CD4-positive, alpha-beta T cell treated with Interleukin-17A for 4 hours (primary cell): ENCODE results near the gene SRCAP.

Source experiments
- DNase-seq: peaks from one replicate; pipeline ENCODE4 v3.0.0-alpha.2; 2020; ENCODE audit warnings: mixed read lengths

SRCAP gene

GRCh38 chr16:30698816-30699614, at the start of gene SRCAP:
TSS of gene SRCAP (plus strand) at chr16:30699171. CDS start at chr16:30700825, 1,654 bp downstream.
- peak; percentile 90 for DNase-seq

GRCh38 chr16:30649725-30650368, 49.1 kb upstream of the SRCAP start:
- DNase-seq, result no peak

- DNase-seq, result peak; percentile 98
Measured at GRCh38 chr16:30650369-30651123, 48.4 kb upstream of the SRCAP start, which contains the start of gene PRR14. TSS of gene PRR14 (plus strand) at chr16:30650960. CDS start at chr16:30651646, 686 bp downstream.

DNA sequence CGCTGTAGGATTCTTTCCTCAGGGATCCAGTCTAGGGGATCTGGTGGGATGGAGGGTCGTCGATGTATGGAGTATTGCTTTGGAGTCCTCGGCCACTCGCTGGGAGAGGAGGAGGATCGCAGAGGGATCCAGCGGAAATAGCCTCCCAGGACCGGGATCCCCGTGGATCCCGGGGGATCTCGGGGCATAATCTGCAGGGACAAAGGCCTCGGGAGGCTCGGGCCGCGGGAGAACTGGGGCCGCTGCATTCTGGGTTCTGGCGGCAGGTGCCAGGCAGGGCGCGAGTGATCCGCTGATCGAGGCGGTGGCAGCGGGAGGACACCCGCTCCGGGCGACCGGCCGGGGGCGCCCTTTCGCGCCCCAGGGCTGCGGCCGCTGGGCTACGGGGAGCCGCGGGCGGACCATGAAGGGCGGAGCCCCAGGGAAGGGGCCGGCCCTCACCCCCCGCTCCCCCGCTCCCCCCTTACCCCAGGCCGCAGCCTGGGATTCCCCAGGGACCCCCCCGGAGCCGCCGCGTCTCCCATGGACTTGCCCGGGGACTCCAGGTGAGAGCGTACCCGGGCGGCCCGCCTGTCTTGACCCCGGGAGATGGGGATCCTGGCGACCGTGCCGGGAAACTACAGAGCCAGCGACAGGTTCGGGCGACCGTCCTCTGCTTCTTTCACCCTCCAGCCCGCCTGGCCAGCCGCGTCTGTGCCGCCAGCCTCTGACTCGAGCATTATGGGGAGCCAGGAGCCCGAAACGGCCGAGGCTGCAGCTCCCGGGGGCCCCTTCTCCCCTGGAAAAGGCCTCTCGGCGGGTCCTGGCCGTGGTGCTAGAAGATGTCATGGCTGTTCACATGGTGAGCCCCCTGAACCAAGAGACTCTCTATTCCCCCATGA, 47.6 kb upstream of the SRCAP start:
- peak; percentile 78 for DNase-seq

GRCh38 chr16:30652005-30652296, 47.0 kb upstream of the SRCAP start:
- no peak for DNase-seq

GRCh38 chr16:30652718-30653117, 46.3 kb upstream of the SRCAP start:
- no peak for DNase-seq

- DNase-seq, result no peak
Measured at GRCh38 chr16:30654856-30655255, 44.1 kb upstream of the SRCAP start.

GRCh38 chr16:30655815-30656347, 43.1 kb upstream of the SRCAP start:
- DNase-seq, result no peak

- DNase-seq, result no peak
Measured at GRCh38 chr16:30656388-30656787, 42.6 kb upstream of the SRCAP start.

DNA sequence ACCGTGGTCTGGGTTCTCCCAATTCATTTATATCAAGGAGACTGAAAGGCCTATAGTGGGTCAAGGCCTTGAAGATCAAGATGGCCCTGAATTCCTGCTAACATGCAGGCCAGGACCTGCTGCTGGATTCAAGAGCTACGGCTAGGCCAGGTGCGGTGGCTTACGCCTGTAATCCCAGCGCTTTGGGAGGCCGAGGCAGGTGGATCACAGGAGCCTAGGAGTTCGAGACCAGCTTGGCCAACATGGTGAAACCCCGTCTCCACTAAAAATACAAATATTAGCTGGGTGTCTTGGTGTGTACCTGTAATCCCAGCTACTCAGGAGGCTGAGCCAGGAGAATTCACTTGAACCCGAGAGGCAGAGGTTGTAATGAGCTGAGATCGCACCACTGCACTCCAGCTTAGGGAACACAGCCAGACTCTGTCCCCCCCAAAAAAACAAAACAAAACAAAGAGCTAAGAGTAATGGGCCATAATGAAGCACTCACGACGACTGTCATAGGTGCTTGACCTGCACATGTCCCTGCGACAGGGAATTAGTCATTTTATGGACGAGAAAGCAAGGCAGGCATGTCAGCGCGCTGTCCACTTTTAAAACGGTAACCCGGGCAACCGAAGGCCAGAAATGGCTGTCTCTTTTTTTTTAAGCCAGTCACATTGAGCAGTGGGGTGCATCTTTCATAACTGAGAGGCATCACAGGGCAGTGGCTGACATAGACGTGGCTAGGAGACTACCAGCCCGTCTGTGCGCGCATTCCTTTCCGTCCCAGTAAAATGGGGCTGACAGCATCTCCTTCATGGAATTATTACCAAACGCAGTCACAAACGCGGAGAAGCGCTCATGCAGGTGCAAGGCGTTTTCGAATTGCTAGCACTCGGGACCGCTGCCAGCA, 41.8 kb upstream of the SRCAP start:
- no peak for DNase-seq

DNA sequence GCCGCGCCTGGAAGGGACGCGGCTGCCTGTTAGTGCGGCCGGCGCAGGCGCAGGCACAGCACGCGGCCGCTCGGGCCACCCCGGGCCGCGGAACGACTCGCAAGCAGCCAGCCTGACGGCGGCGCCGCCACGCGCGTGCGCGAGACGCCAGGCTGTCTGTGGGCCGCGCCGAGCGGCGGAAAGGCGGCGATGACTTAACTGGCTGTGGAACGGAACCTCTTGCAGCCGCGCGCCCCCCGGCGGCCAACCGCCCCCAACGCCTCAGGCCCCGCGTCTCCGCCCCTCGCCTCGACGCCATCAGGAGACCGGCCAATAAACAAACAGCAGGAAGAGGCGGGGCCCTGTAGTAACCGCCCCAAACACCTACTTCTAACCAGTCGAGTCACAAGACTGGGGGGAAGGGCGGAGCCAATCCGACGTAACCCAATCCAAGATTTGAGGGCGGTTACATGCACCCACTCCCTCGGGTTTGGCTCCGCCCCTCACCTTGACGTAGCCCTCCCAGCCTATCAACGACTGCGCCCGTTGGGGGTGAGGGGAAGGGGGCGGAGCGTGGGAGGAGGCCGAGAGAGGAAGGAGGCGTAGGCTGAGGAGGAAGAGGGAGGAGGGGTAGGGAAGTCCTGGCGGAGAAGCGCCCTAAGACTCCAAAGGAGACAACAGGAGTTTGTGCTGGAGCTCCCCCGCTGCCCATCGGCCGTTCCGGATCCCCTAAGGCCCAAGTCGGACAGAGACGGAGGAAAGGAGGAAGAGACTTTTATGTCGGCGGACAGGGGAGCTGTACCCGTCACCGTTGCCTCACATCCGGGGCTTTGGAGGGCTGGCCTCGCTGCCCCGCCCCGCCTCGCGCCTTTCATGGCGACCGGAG, 40.9 kb upstream of the SRCAP start, which contains the start of gene FBRS:
Gene FBRS (plus strand): TSS at position 566 of the 865 bp plus-strand sequence. CDS start 1,088 bp downstream, outside the sequence.
- DNase-seq, result peak; percentile 100

- no peak for DNase-seq
Measured at GRCh38 chr16:30658731-30659506, 40.1 kb upstream of the SRCAP start.

- peak; percentile 58 for DNase-seq
Measured at GRCh38 chr16:30659507-30660423, 39.2 kb upstream of the SRCAP start.

- DNase-seq, result peak; percentile 81
Measured at GRCh38 chr16:30660424-30661261, 38.3 kb upstream of the SRCAP start.

DNA sequence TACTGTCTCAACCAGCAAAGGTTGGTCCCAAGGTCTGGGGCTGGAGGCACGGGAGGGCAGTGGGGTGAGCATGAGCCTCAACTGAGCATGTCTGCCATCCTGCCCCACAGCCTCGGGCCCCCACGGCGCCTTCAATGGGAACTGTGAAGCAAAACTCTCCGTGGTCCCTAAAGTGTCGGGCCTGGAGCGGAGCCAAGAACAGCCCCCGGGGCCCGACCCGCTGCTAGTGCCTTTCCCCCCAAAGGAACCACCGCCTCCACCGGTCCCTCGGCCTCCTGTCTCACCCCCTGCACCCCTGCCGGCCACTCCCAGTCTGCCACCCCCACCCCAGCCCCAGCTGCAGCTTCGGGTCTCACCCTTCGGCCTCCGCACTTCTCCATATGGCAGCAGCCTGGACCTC, 36.5 kb upstream of the SRCAP start:
- DNase-seq, result no peak

DNA sequence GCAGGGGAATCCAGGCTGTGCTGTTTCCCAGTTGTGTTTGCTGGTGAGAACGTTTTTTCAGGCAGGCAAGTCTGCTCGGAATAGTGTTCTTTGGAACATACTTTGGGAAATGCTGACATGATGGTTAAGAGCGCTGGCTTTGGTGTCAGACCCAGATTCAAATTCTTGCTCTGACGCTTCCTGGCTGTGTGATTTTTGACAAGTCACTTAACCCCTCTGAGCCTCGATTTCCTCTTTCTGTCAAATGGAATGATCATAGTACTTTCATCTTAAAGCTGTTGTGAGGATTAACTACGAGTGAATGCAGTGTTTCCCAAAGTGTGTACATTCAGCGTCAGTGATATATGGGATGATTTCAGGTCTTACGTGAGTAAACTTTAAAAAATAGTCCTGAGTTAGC, 35.9 kb upstream of the SRCAP start:
- no peak for DNase-seq

GRCh38 chr16:30663820-30664219, 35.2 kb upstream of the SRCAP start:
- no peak for DNase-seq
